HG03565 (cell line): ENCODE results near the gene FAM200A.
"Not testable (repeated sequence)": the region's sequence is repeated elsewhere in the genome, so short reads cannot be mapped to it uniquely, and the experiment has no call there.

ENCODE experiments used
- ATAC-seq: cut with Tn5 transposase; IDR thresholded peaks from one replicate; pipeline ENCODE4 v1.9.1; 2021; ENCODE audit warnings: mild to moderate bottlenecking, moderate library complexity; ENCODE audit not compliant: unreplicated experiment

Gene FAM200A

DNA sequence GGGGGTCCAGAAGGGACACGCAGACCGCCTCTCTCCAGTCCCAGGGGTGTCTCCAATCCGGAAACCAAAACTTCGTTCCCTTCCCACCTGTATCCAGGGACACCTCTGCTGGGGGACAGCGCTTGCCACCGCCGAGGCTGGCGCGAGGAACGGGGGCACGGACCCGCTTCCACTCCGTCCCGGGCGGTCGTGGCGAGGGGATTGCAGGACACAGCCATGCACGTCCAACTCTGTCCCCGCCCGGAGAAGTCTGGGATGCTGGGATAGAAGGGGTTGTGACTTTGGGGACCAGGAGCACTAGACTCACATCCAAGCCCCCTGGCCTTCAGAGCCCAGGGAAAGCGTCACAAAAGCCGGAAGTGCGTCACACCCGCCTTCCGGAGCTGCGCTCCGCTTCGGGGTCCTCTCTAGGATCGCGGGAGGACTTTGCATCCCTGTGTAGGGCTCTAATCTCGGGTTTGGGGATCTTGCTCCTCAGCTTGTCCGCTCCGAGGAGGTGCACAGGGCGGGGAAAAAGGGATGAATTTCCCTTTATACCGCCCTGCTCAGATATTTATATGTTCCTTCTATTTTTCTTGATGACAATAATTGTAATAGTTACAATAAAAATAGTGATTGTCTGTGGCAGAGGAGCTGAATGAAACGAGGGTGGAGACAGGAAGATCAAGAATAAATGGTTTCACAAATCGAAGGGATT lies at the start of gene FAM200A:
Gene FAM200A, minus strand, starts transcription at position 348 of the 697 bp plus-strand sequence. CDS start 3,707 bp downstream, outside the sequence.
- peak; percentile 84 for ATAC-seq

GRCh38 chr7:99599836-99600235 lies 47.9 kb upstream of the FAM200A start:
- ATAC-seq = no peak

- ATAC-seq = no peak
These were observed 46.0 kb upstream of the FAM200A start, which contains the start of gene TMEM225B for GRCh38 chr7:99597762-99598501. TSS of gene TMEM225B (plus strand) at chr7:99598267. CDS start at chr7:99604389, 6,122 bp downstream.

DNA sequence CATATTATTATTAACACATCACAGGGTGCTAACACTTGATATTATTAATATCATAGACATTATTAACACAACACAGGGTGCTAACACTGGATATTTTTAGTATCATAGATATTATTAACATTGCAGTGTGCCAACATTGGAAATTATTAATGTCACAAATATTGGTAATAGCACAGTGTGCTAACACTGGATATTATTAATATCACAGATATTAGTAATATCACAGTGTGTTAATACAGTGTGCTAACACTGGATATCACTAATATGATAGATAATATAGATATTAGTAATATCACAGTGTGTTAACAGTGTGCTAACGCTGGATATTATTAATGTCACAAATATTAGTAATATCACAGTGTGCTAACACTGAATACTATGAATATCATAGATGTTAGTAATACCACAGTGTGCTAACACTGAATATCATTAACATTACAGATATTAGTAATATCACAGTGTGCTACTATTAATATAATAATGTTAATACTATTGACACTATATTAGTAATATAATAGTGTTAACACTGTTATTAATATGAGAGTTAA lies 44.6 kb upstream of the FAM200A start:
- ATAC-seq = no peak

DNA sequence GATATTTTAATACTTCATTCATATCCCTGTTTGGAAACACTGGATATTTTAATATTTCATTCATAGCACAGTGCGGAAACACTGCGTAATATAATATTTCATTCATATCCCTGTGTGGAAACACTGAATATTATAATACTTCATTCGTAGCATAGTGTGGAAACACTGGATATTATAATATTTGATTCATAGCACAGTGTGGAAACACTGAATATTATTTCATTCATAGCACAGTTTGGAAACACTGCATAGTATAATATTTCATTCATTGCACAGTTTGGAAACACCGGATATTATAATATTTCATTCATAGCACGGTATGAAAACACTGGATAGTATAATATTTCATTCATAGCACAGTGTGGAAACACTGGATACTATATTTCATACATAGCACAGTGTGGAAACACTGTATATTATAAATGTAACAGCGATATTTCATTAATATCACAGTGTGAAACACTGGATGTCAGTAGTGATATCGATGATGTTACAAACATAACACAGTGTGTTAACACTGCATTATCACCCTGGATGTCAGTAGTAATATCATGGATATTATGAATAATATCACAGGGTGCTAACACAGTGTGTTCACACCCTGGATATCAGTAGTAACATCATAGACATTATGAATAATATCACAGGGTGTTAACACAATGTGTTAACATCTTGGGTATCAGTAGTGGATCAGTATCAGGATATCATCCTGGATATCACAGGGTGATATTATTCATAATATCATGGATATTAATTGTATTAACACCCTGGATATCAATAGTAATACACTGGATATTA lies 43.2 kb upstream of the FAM200A start:
- no peak for ATAC-seq

DNA sequence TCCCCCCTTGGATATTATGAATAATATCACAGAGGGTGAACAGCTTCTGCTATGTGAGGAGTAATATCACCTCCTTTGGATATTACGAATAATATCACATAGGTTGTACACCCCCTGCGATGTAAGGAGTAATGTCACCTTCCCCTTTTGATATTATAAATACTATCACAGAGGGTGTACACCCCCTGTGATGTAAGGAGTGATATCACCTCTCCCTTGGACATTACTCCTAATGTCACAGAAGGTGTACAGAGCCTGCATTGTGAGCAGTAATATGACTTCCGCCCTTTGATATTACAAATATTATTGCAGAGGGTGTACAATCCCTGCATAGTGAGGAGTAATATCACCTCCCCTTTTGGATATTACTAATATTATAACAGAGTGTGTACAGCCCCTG lies 37.0 kb upstream of the FAM200A start:
- no peak for ATAC-seq

DNA sequence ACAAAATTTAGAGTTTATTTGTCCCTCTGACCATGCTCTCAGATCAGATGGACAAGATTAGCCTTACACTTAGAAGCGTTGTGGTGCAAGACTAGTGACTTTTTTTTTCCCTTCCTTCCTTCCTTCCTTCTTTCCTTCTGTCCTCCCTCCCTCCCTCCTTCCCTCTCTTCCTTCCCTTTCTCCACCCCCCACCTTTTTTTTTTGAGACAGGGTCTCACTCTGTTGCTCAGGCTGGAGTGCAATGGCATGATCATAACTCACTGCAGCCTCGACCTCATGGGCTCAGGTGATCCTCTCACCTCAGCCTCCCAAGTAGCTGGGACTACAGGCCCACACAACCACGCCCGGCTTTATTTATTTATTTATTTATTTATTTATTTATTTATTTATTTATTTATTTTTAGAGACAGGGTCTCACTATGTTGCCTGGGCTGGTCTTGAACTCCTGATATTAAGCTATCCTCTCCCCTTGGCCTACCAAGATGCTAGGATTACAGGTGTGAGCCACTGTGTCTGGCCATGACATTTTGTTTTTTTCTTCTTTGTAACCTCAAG lies 28.9 kb upstream of the FAM200A start:
- ATAC-seq = not testable (repeated sequence)

- no peak for ATAC-seq
These were observed 28.3 kb upstream of the FAM200A start for GRCh38 chr7:99579956-99580777.

DNA sequence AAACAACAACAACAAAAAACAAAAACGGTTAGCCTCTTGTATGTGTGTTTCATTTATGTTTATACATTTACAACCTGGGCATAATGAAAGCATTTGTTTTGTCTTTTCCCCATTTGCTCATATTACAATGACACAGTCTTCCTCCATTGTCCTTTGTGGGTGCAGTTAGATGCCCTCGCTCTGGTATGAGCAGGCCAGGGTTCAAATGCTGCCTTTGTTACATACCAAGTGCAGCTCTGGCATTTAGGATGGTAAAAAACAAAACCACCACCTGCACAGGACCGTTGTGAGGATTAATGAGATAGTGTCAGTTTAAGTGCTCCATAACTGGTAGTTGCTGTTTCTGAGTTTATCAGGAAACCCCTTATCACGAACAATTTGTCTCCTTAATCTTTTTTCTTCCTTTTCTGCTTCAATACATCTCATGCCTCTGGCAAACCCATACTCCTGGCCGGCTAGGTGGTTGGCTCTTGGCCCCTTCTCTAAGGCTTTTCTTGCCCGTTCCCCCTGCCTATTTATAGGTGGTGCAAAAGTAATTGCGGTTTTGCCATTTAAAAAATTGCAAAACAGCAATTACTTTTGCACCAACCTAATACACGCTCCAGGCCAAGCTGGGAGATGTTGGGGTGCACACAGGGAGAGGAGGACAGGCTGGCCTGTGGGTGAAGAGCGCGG lies 27.5 kb upstream of the FAM200A start:
- ATAC-seq = no peak

- ATAC-seq = no peak
These were observed 24.3 kb upstream of the FAM200A start for GRCh38 chr7:99576251-99576650.

DNA sequence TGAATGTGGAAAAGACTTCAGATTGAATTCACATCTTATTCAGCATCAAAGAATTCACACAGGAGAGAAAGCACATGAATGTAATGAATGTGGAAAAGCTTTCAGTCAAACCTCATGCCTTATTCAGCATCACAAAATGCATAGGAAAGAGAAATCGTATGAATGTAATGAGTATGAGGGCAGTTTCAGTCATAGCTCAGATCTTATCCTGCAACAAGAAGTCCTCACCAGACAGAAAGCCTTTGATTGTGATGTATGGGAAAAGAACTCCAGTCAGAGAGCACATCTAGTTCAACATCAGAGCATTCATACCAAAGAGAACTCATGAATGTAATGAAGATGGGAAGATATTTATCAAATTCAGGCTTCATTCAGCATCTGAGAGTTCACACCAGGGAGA lies 21.3 kb upstream of the FAM200A start:
- ATAC-seq = no peak

- no peak for ATAC-seq
These were observed 19.9 kb upstream of the FAM200A start for GRCh38 chr7:99571768-99572167.

DNA sequence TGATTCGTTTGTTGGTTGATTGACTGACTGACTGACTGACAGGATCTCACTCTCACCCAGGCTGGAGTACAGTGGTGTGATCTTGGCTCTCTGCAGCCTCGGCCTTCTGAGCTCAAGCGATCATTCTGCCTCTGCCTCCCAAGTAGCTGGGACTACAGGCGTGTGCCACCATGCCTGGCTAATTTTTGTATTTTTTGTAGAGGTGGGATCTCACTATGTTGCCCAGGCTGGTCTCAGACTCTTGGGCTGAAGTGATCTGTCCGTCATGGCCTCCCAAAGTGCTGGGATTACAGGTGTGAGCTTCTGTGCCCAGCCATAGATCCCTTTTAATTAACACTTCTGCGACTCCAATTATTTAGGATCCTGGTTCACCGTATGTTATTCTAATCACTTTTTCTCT lies 16.9 kb upstream of the FAM200A start:
- ATAC-seq = not testable (repeated sequence)

DNA sequence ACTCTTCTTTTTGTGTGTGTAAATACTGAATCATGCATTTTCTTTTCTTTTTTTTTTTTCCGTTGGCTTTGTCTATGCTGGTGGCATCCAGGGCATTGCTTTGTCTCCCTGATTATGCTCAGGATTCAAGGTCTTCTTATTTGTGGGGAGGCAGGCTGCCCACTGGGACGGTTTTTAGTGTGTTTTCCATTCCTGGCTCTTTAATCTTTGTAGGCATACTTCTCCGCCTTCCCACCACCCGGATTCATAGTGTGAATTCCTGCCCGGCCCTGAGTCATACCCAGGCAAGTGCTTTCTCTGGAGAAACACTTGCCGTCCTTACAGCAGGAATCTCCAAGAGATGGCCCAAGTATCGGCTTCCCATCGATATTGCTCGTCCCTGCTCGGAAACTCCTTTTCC lies 11.7 kb upstream of the FAM200A start:
- ATAC-seq = no peak

DNA sequence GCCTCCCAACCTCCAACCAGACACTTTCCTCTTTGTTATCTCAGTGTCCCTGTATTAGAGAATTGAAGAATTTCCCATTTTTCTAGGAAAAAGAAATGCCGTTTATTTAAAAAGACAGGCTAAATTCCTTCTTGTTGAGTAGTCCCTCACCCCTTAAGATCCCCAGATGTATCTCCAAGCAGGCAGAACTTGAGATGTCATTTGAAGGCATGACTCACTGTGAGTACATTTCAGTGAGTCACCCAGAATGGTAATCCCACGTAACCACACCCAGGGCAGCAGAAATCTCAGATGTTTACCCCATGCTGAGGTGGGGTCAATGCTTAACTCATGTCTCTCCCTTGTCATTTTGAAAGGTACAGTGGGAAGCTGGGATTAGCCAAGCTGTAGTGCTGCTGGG lies 10.9 kb upstream of the FAM200A start:
- ATAC-seq = no peak

DNA sequence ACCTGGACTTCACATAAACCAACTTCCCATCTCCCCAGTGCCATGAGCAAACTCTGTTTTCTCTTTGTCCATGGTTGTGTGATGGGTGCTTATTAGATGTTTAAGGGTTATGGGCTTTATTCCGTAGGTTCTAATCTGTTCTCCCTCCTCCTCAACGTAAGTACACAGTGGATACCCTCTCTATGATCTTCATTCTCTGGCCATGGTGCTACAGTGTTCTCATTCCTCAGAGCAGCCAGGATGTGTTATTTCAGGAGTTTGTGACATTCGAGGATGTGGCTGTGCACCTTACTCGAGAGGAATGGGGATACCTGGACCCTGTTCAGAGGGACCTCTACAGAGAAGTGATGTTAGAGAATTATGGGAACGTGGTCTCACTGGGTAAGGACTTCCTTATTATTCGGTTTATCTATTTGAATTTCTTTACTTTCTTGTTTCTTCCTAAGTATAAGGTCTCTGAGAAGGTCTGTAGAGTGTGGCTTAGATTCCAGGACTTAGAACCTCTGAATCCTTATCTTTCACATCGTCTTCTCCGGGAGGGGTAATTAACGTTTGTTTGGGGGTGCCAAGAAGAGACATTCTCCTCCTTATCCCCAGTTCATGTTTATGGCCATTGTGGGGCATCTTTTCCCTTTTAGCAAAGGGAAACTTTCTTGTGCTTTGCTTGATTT lies 10.3 kb upstream of the FAM200A start:
- ATAC-seq = no peak

GRCh38 chr7:99561737-99562051 lies 9.8 kb upstream of the FAM200A start:
- no peak for ATAC-seq

DNA sequence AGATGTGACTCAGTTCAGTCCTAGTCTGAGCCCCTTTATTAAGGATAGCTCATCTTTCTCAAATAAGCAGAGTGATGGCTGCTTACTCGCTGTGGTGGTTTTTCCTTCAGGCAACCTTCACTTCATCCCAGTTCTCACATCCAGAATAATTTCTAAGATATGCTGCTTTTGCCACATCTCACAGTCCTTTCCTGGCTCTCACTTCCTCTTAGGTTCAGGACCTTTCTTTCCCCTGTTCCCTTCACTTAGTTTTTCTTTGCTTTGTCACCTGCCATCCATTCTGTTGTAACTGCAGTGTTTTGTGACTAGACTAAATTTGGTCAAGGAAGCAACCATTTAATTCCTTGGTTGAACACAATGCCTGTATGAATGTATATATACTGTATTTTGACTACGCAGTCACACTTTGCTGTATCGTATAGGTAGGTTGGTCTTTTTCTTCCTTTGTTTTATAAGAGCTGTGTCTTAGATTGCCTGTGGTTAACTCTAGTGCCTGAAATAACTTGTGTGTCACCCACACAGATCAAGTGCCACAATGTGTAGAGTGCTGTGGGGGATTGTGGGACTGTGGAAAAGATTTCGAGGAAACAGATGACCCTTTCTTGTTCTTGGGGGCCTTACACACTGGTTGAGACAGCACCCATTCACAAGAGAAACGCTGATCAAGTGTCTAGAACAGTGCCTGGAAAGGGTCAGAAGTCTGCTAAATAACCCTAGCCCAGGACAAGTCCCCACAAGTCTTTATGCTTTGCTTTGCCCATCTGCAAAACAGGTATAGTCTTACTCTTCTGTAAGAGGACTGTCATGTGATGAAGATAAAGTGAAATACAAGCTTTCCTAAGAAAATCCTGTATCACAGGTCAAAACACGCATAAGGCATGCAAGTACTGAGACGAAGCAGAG lies 9.2 kb upstream of the FAM200A start:
- no peak for ATAC-seq
